T1000 (cell line): ENCODE data around the gene HEATR9.

Source experiments
- DNase-seq: peaks from one replicate; lab custom pipeline; 2025; ENCODE audit warnings: mixed read lengths; lab: John Stamatoyannopoulos, UW

HEATR9 gene

GRCh38 chr17:35808240-35808961 lies 60.3 kb downstream of the HEATR9 start:
- no peak for DNase-seq

DNA sequence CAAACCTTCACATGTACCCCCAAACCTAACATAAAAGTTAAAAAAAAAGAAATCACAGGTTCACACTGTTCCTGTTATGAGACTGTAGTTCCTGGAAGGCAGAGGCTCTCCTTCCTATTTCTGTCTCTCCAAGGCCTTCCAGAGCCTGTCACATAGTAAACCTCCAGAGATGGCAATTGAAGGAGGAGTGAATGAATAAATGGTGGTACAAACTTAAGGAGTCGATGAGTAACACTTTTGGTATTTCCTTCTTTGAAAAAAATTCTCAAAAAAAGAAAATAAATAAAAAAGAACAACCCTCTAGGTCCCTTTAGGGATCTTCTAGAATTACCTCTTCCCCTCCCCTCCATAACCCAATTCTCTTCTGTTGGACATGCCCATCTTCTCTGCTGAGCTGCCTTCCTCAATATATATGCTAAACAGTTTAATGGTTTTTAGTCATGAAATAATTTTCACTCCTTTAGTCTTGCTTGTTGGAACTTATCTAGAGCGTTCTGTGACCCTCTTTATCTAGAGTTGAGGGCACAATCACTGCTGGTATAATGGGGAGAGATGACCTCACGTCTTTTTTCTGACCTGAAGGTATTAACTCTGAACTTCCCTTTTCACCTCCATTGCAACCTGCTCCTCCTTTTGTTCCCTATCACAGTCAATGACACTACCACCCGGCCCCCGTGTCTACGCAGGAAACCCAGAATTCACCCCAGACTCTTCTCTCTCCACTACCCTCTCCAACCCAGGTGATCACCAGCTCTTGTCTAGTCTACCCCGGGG lies 61.1 kb downstream of the HEATR9 start:
- DNase-seq = no peak
